Thyroid gland (tissue), 4 donors: ENCODE measurements around the gene KRTAP20-2.

ENCODE experiments used
- CTCF ChIP-seq, 6 experiments: fragments of 200-600 bp in 3 of 6; fragments of 450-650 bp in 3 of 6; sonication (generic) in 3 of 6; IDR thresholded peaks; one replicate each; pipeline ENCODE4 v1.5.1; 2016 to 2019; ENCODE audit warnings: antibody characterized with exemption in 6 of 6, mild to moderate bottlenecking in 2 of 6, inconsistent platforms in 1 of 6, moderate library complexity in 1 of 6
- POLR2A ChIP-seq, 2 donors: fragments of 450-650 bp; IDR thresholded peaks; one replicate each; pipeline ENCODE4 v1.6.1; 2017; ENCODE audit warnings: antibody characterized with exemption in 2 of 2, mild to moderate bottlenecking in 2 of 2, moderate library complexity in 1 of 2

- TF ChIP-seq CTCF (IDR thresholded peaks at IDR 0.05) = no peak
- TF ChIP-seq POLR2A (IDR thresholded peaks at IDR 0.05) = no peak
These were observed 18.9 kb upstream of the KRTAP20-2 start, which contains the start of gene KRTAP20-1 for GRCh38 chr21:30616125-30616524.
